H1 (cell line): ENCODE measurements around the gene OR2V1. TPM values are rescaled to one million over a fixed set of nuclear protein-coding genes. Genes with fewer than 3 reads are reported as not detected.

ENCODE experiments used
- CTCF ChIA-PET: fragments of 300-600 bp; sonication (Branson Sonifier 250); formaldehyde crosslinking; loops from one replicate; lab custom pipeline; 2021; ENCODE audit not compliant: partially characterized antibody; lab: Charles Lee
- POLR2A ChIA-PET: fragments of 300-600 bp; sonication (Branson Sonifier 250); formaldehyde crosslinking; loops from one replicate; lab custom pipeline; 2021; ENCODE audit warnings: inconsistent platforms; ENCODE audit not compliant: partially characterized antibody; lab: Charles Lee
- DNase-seq, 2 experiments: peaks; one replicate each; pipeline versions ENCODE4 v3.0.0 to v3.0.0-alpha.2; 2010 to 2022; ENCODE audit warnings: low spot score in 2 of 2, low read depth in 1 of 2, mixed read lengths in 1 of 2
- FAIRE-seq: peaks from 2 replicates; lab custom pipeline; 2011; peaks lifted over from hg19 to GRCh38; lab: Jason Lieb, UNC
- H2AFZ ChIP-seq: 2 replicates; pipeline ENCODE4 v1.8.1; 2012; ENCODE audit warnings: low read length, inconsistent platforms
- H2AK5ac ChIP-seq: 2 replicates; pipeline ENCODE4 v1.6.1; 2013; ENCODE audit warnings: low read depth, low read length
- H2BK120ac ChIP-seq: replicated peaks from 2 replicates; pipeline ENCODE3; 2013; ENCODE audit warnings: low read depth, low read length, inconsistent platforms
- H2BK12ac ChIP-seq: 2 replicates; pipeline ENCODE4 v1.6.1; 2013; ENCODE audit warnings: low read depth, low read length
- H2BK15ac ChIP-seq: 2 replicates; pipeline ENCODE4 v1.6.1; 2013; ENCODE audit warnings: low read length
- H2BK20ac ChIP-seq: 2 replicates; pipeline ENCODE4 v1.6.1; 2013; ENCODE audit warnings: low read length
- H2BK5ac ChIP-seq: 2 replicates; pipeline ENCODE4 v1.6.1; 2013; ENCODE audit warnings: low read depth, low read length
- H3K14ac ChIP-seq: 2 replicates; pipeline ENCODE4 v1.6.1; 2013; ENCODE audit warnings: inconsistent platforms; ENCODE audit not compliant: insufficient read length
- H3K18ac ChIP-seq: 2 replicates; pipeline ENCODE4 v1.6.1; 2013; ENCODE audit warnings: low read length; ENCODE audit errors: extremely low read depth
- H3K23ac ChIP-seq: 2 replicates; pipeline ENCODE4 v1.6.1; 2013; ENCODE audit warnings: inconsistent platforms; ENCODE audit not compliant: insufficient read length
- H3K23me2 ChIP-seq: 2 replicates; pipeline ENCODE4 v1.6.1; 2013; ENCODE audit warnings: low read depth, low read length
- H3K27ac ChIP-seq: 2 replicates; pipeline ENCODE4 v1.6.1; 2011; ENCODE audit warnings: low read depth, low read length, inconsistent platforms
- H3K27me3 ChIP-seq, 4 experiments: replicated peaks in 1 of 4; 1 replicate in 1 of 4; 2 replicates in 3 of 4; pipeline versions ENCODE4 v1.6.1 to v1.8.1; 2011 to 2013; ENCODE audit warnings: low read length in 3 of 4, mild to moderate bottlenecking in 3 of 4, inconsistent platforms in 2 of 4, mixed read lengths in 2 of 4, moderate library complexity in 1 of 4; ENCODE audit not compliant: control insufficient read depth in 3 of 4, insufficient read depth in 3 of 4; ENCODE audit errors: extremely low read depth in 1 of 4
- H3K36me3 ChIP-seq, 4 experiments: 2 replicates each; pipeline versions ENCODE4 v1.6.1 to v1.8.1; 2011 to 2013; ENCODE audit warnings: mild to moderate bottlenecking in 4 of 4, low read length in 3 of 4, moderate library complexity in 2 of 4, control low read depth in 1 of 4, inconsistent platforms in 1 of 4; ENCODE audit not compliant: insufficient read depth in 4 of 4, control insufficient read depth in 2 of 4
- H3K4ac ChIP-seq: replicated peaks from 2 replicates; pipeline ENCODE3; 2013; ENCODE audit warnings: low read length, low read depth, mixed read lengths, inconsistent platforms; ENCODE audit not compliant: insufficient read length
- H3K4me1 ChIP-seq, 4 experiments: replicated peaks in 1 of 4; 1 replicate in 1 of 4; 2 replicates in 3 of 4; pipeline versions ENCODE4 v1.6.1 to v1.8.1; 2011 to 2013; ENCODE audit warnings: low read length in 3 of 4, inconsistent platforms in 2 of 4, mixed read lengths in 1 of 4; ENCODE audit not compliant: insufficient read depth in 4 of 4, control insufficient read depth in 3 of 4
- H3K4me2 ChIP-seq, 2 experiments: 2 replicates each; pipeline versions ENCODE4 v1.6.1 to v1.8.1; 2011 to 2013; ENCODE audit warnings: low read depth in 2 of 2, low read length in 2 of 2, control low read depth in 1 of 2, inconsistent platforms in 1 of 2, mild to moderate bottlenecking in 1 of 2; ENCODE audit not compliant: insufficient read depth in 1 of 2
- H3K4me3 ChIP-seq, 4 experiments: fragments of 200-600, 300-600 bp in 1 of 4; sonication (generic), shearing (Covaris generic), sonication (Bioruptor Twin) in 1 of 4; 2 replicates each; pipeline versions ENCODE4 v1.5.1 to v1.8.1; 2011 to 2016; ENCODE audit warnings: low read length in 4 of 4, low read depth in 3 of 4, control low read depth in 2 of 4, inconsistent platforms in 2 of 4, mild to moderate bottlenecking in 2 of 4, mixed read lengths in 1 of 4, moderate library complexity in 1 of 4; ENCODE audit not compliant: insufficient read depth in 2 of 4; ENCODE audit errors: extremely low read depth in 1 of 4
- H3K56ac ChIP-seq: replicated peaks from 2 replicates; pipeline ENCODE3; 2013; ENCODE audit warnings: low read depth, mild to moderate bottlenecking, mixed read lengths, low read length, inconsistent platforms; ENCODE audit not compliant: insufficient read length
- H3K79me1 ChIP-seq: 2 replicates; pipeline ENCODE4 v1.6.1; 2013; ENCODE audit warnings: low read depth, low read length, control low read depth
- H3K79me2 ChIP-seq, 2 experiments: 2 replicates each; pipeline versions ENCODE4 v1.6.1 to v1.8.1; 2012 to 2013; ENCODE audit warnings: low read length in 2 of 2, mild to moderate bottlenecking in 2 of 2, inconsistent platforms in 1 of 2; ENCODE audit not compliant: insufficient read depth in 2 of 2, control insufficient read depth in 1 of 2
- H3K9ac ChIP-seq, 4 experiments: replicated peaks in 1 of 4; 1 replicate in 1 of 4; 2 replicates in 3 of 4; pipeline versions ENCODE4 v1.6.1 to v1.8.1; 2011 to 2013; ENCODE audit warnings: low read depth in 3 of 4, low read length in 3 of 4, control low read depth in 2 of 4, mild to moderate bottlenecking in 2 of 4, moderate library complexity in 2 of 4, inconsistent platforms in 1 of 4; ENCODE audit errors: extremely low read depth in 1 of 4
- H3K9me3 ChIP-seq, 2 experiments: 2 replicates each; pipeline versions ENCODE4 v1.6.1 to v1.8.1; 2012 to 2013; ENCODE audit warnings: mild to moderate bottlenecking in 2 of 2, moderate library complexity in 2 of 2, control low read depth in 1 of 2, inconsistent platforms in 1 of 2, low read depth in 1 of 2, low read length in 1 of 2, mixed read lengths in 1 of 2; ENCODE audit not compliant: insufficient read depth in 2 of 2
- H4K20me1 ChIP-seq, 2 experiments: replicated peaks in 1 of 2; 2 replicates each; pipeline versions ENCODE3 to v1.8.1; 2011 to 2013; ENCODE audit warnings: inconsistent platforms in 2 of 2, low read length in 2 of 2, mild to moderate bottlenecking in 1 of 2; ENCODE audit not compliant: insufficient read depth in 2 of 2, control insufficient read depth in 1 of 2
- H4K5ac ChIP-seq: 2 replicates; pipeline ENCODE4 v1.6.1; 2013; ENCODE audit warnings: low read length, low read depth, mixed read lengths, inconsistent platforms; ENCODE audit not compliant: insufficient read length
- H4K8ac ChIP-seq: 2 replicates; pipeline ENCODE4 v1.8.0; 2013; ENCODE audit warnings: mild to moderate bottlenecking, moderate library complexity, low read length, inconsistent platforms; ENCODE audit not compliant: insufficient read depth; ENCODE audit errors: extremely low read depth
- H4K91ac ChIP-seq: replicated peaks from 2 replicates; pipeline ENCODE3; 2013; ENCODE audit warnings: low read length, mixed read lengths, inconsistent platforms; ENCODE audit not compliant: insufficient read length
- HDAC2 ChIP-seq, 2 experiments: fragments of 300-600 bp in 1 of 2; sonication (generic) in 1 of 2; IDR thresholded peaks; 2 replicates each; pipeline ENCODE4 v1.6.1; 2011 to 2012; ENCODE audit warnings: low read depth in 2 of 2, low read length in 2 of 2, mild to moderate bottlenecking in 2 of 2, moderate library complexity in 2 of 2, borderline replicate concordance in 1 of 2, inconsistent platforms in 1 of 2
- SIN3A ChIP-seq, 2 experiments: IDR thresholded peaks in 1 of 2; conservative IDR thresholded peaks in 1 of 2; 2 replicates each; pipeline ENCODE4 v1.6.1; 2011 to 2012; ENCODE audit warnings: low read length in 2 of 2, improper control_type of control experiment in 1 of 2, low read depth in 1 of 2, mild to moderate bottlenecking in 1 of 2
- SIX5 ChIP-seq: IDR thresholded peaks from 2 replicates; pipeline ENCODE4 v1.6.1; 2011; ENCODE audit warnings: mild to moderate bottlenecking, low read depth, low read length
- SUZ12 ChIP-seq: fragments of 200-600 bp; sonication (generic); IDR thresholded peaks from 2 replicates; pipeline ENCODE4 v1.6.1; 2012; ENCODE audit warnings: mild to moderate bottlenecking, inconsistent platforms, low read length, moderate library complexity, mixed read lengths
- TEAD4 ChIP-seq: IDR thresholded peaks from 2 replicates; pipeline ENCODE4 v1.6.1; 2012; ENCODE audit warnings: low read depth, low read length, inconsistent platforms, mixed read lengths
- whole genome bisulfite sequencing, 2 experiments: shearing (Covaris generic) in 1 of 2; methylation state at CpG; one replicate each; pipeline versions ENCODE4 v1.1.6 to v1.1.7; 2013 to 2015; ENCODE audit warnings: low lambda C conversion rate in 2 of 2, mixed read lengths in 2 of 2, inconsistent platforms in 1 of 2, low coverage in 1 of 2, missing lambda C conversion rate in 1 of 2; ENCODE audit not compliant: insufficient replicate concordance in 2 of 2, insufficient coverage in 1 of 2, insufficient read length in 1 of 2; ENCODE audit errors: extremely low coverage in 1 of 2, missing lambda C conversion rate in 1 of 2; 5-methylcytosine and 5-hydroxymethylcytosine counted together
- polyA plus RNA-seq, 7 experiments: library from polyadenylated mRNA; depleted of rRNA in 3 of 7; stranded (reverse) in 5 of 7; unstranded in 2 of 7; fragments of >200 nt in 5 of 7; fragments of 200-250 nt in 2 of 7; gene quantifications; 1 replicate in 5 of 7; 2 replicates in 1 of 7; 4 replicates in 1 of 7; pipeline versions ENCODE4 v1.2.1 to v1.2.3, GENCODE V29; 2011 to 2013; ENCODE audit warnings: missing spikeins in 2 of 7, mixed read lengths in 2 of 7
- total RNA-seq: library from RNA; stranded (reverse); fragmentation: NEBNext Ultra II Directional; extraction: Animal tissue kit (Norgen Biotek cat#: 25700); gene quantifications from 2 replicates; pipeline ENCODE4 v1.2.1, GENCODE V29; 2021

The OR2V1 gene
- total and polyA plus RNA-seq, 2 of the 8 experiments (the other 6 are each of a cell fraction or from before 2014, with no cell fraction given): not detected

- H3K4me3 ChIP-seq: no peak overlapping the region
- H2AK5ac ChIP-seq: no peak overlapping the region
- H3K4me1 ChIP-seq: peaks cover 3 to 6% (median 3%) of the 10 kb centered on the region in 4 experiments; a peak in 6 of 7 replicates
- no peak overlapping the region for H3K4ac ChIP-seq
- H2BK15ac ChIP-seq: no peak overlapping the region
- H3K23me2 ChIP-seq: no peaks in the 10 kb centered on the region
- no peaks in the 10 kb centered on the region for H3K36me3 ChIP-seq
- H3K4me2 ChIP-seq: no peak overlapping the region
- H4K8ac ChIP-seq: no peak overlapping the region
- FAIRE-seq (no peak), DNase-seq (no peak)
- H4K91ac ChIP-seq: no peak overlapping the region
- TF ChIP-seq SIN3A (conservative IDR thresholded peaks at IDR 0.05 in 1 of 2, IDR thresholded peaks at IDR 0.05 in 1 of 2; ENCODE audit: low read depth in 1 of 2, low read length in 2 of 2) (no peak), SIX5 (no peak), SUZ12 (no peak), HDAC2 (IDR thresholded peaks at IDR 0.05; ENCODE audit: borderline replicate concordance in 1 of 2, low read depth in 2 of 2, low read length in 2 of 2) (no peak), TEAD4 (no peak)
- no peaks in the 10 kb centered on the region for H3K27me3 ChIP-seq
- no peak overlapping the region for H3K56ac ChIP-seq
- H3K18ac ChIP-seq: no peak overlapping the region
- no peak overlapping the region for H2BK20ac ChIP-seq
- WGBS, 2 experiments: 96% methylated on average over 6 of the region's 6 CpGs; no CpG with 5 or more reads in 1 of the 2 experiments
- no peaks in the 10 kb centered on the region for H3K79me1 ChIP-seq
- POLR2A ChIA-PET: interaction anchor here (1.1 to 1.2 kb wide), 2 partner anchors 16 to 47 kb away, joined by 3 read pairs; no protein-coding TSS in a partner anchor
- peaks cover 0 to 5% of the 10 kb centered on the region in 2 experiments; a peak in 1 of 4 replicates for H3K9me3 ChIP-seq
- no peak overlapping the region for H4K5ac ChIP-seq
- CTCF ChIA-PET: interaction anchor here (2.0 kb wide), 1 partner anchor 9 kb away, joined by 6 read pairs; no protein-coding TSS in a partner anchor
- no peak overlapping the region for H2AFZ ChIP-seq
- peak overlapping the region; percentile 27; the same call in 1 of the 2 replicates for H2BK12ac ChIP-seq
- no peaks in the 10 kb centered on the region for H4K20me1 ChIP-seq
- no peak overlapping the region for H2BK120ac ChIP-seq
- no peaks in the 10 kb centered on the region for H3K79me2 ChIP-seq
- no peak overlapping the region for H2BK5ac ChIP-seq
- no peak overlapping the region for H3K9ac ChIP-seq
- H3K23ac ChIP-seq: no peak overlapping the region
- H3K27ac ChIP-seq: no peak overlapping the region
- H3K14ac ChIP-seq: no peak overlapping the region
Observed at GRCh38 chr5:181149355-181149754, 18.4 kb upstream of the OR2V1 start.
